T-helper 1 cell (primary cell): ENCODE results near the gene OSCAR.
"Not testable (repeated sequence)": the region's sequence is repeated elsewhere in the genome, so short reads cannot be mapped to it uniquely, and the experiment has no call there.

Source experiments
- DNase-seq, 5 donors: peaks; one replicate each; pipeline ENCODE4 v3.0.0-alpha.2; 2012 to 2020

OSCAR gene

GRCh38 chr19:54125713-54126112 lies 25.1 kb upstream of the OSCAR start:
- no peak for DNase-seq

- no peak for DNase-seq
Measured at GRCh38 chr19:54124393-54124792, 23.8 kb upstream of the OSCAR start.

- no peak for DNase-seq
Measured at GRCh38 chr19:54123682-54124081, 23.1 kb upstream of the OSCAR start.

GRCh38 chr19:54121259-54121658 lies 20.7 kb upstream of the OSCAR start:
- no peak for DNase-seq

- DNase-seq = peak; percentile 81 to 97 (median 92)
Measured at GRCh38 chr19:54115109-54116063, 14.8 kb upstream of the OSCAR start, which contains the start of the genes PRPF31 and TFPT. Gene PRPF31 (plus strand): TSS chr19:54115754. CDS start chr19:54118279, 2,525 bp downstream. Gene TFPT (minus strand): TSS chr19:54115657. CDS start chr19:54115269, 388 bp downstream.

GRCh38 chr19:54114340-54115108 lies 13.9 kb upstream of the OSCAR start:
- DNase-seq = peak in 3 of 5 donors; percentile 41 to 66 (median 46)

- DNase-seq = no peak
Measured at GRCh38 chr19:54109651-54110050, 9.0 kb upstream of the OSCAR start.

- DNase-seq = no peak
Measured at GRCh38 chr19:54108496-54108895, 7.9 kb upstream of the OSCAR start.

- no peak for DNase-seq
Measured at GRCh38 chr19:54107876-54108490, 7.4 kb upstream of the OSCAR start.

- no peak for DNase-seq
Measured at GRCh38 chr19:54106716-54107115, 6.1 kb upstream of the OSCAR start.

- no peak for DNase-seq
Measured at GRCh38 chr19:54105796-54106195, 5.2 kb upstream of the OSCAR start.

- DNase-seq = no peak
Measured at GRCh38 chr19:54104998-54105715, 4.6 kb upstream of the OSCAR start.

GRCh38 chr19:54102421-54103169 lies 2.0 kb upstream of the OSCAR start, which contains the start of gene NDUFA3:
Gene NDUFA3 (plus strand): TSS chr19:54102855. CDS start chr19:54102879, 24 bp downstream.
- peak; percentile 96 to 99 (median 98) for DNase-seq

- DNase-seq = not testable (repeated sequence)
Measured at GRCh38 chr19:54099903-54100255, 724 bp downstream of the OSCAR start.

- no peak for DNase-seq
Measured at GRCh38 chr19:54099190-54099902, 1.3 kb downstream of the OSCAR start.

GRCh38 chr19:54096617-54097106 lies 3.9 kb downstream of the OSCAR start:
- DNase-seq = peak in 1 of 5 donors; percentile 44

GRCh38 chr19:54095859-54096616 lies 4.6 kb downstream of the OSCAR start:
- DNase-seq = peak in 4 of 5 donors; percentile 15 to 55 (median 38)

- DNase-seq = no peak
Measured at GRCh38 chr19:54095136-54095858, 5.3 kb downstream of the OSCAR start.

GRCh38 chr19:54094426-54095000 lies 6.1 kb downstream of the OSCAR start:
- DNase-seq = no peak
